ENCODE measurements around the gene PSME4. TPM values are rescaled to one million over a fixed set of nuclear protein-coding genes. Genes with fewer than 3 reads are reported as not detected.

The PSME4 gene
- total and polyA plus RNA-seq, 4 donors: 15.4 to 52.8 (median 28.4) TPM

DNA sequence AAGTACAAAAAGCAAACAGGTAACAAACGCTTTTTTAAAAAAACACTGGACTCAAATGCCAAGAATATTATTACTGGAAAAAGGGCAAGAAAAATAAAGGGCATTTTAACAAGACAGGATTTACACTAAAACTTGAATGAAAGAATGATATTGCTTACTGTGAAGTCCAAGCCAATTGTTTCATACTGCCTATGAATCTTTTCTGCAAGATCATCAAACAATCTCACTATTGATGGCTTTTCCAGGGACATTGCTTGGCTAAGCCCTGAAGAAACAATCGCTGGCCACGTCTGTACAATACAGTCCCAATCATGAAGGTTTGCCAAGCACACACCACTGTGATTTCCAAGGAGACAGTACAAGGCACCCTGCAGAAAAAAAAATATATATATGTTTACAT lies 69.6 kb downstream of the PSME4 start (continued):
- no peak for TF ChIP-seq REST (IDR thresholded peaks at IDR 0.05)
- TF ChIP-seq JUND (IDR thresholded peaks at IDR 0.05): no peak
- no peak for TF ChIP-seq ATF3 (IDR thresholded peaks at IDR 0.05)
- TF ChIP-seq HNF4G (IDR thresholded peaks at IDR 0.05): no peak
- TF ChIP-seq HNF4A (conservative IDR thresholded peaks at IDR 0.05): no peak
- no peak for TF ChIP-seq EGR1 (IDR thresholded peaks at IDR 0.05; ENCODE audit: low read depth in 2 of 2)
- no peak for TF ChIP-seq RAD21 (IDR thresholded peaks at IDR 0.05)

DNA sequence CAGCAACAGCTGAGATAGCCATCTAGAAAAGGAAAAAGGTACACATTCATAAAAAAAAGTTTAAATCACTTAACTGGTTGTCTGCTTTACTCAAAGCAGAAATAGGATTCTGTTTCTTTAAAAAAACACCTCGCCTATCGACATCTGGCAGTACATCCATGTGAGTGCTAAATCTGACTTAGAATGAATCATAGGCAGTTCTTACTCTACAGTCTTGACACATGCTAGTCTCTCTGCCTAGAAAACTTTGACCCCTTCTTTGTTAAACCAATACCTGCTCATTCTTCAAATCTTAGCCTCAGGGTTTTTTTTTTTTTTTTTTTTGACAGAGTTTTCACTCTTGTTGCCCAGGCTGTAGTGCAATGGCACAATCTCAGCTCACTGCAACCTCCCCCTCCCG lies 73.9 kb downstream of the PSME4 start:
- H3K4me1 ChIP-seq (ENCODE audit: control insufficient read depth in 4 of 4, insufficient read depth in 4 of 4, low read length in 3 of 4): no peaks in the 10 kb centered on the region
- no peak overlapping the region for H3K9ac ChIP-seq (ENCODE audit: low read depth in 1 of 2, low read length in 2 of 2)
- no peak for DNase-seq (ENCODE audit: low spot score)
- no peaks in the 10 kb centered on the region for H3K9me3 ChIP-seq (ENCODE audit: control insufficient read depth in 4 of 4, low read length in 3 of 4)
- no peaks in the 10 kb centered on the region for H3K27me3 ChIP-seq (ENCODE audit: control insufficient read depth in 4 of 4, insufficient read depth in 4 of 4, low read length in 3 of 4)
- TF ChIP-seq MAX (IDR thresholded peaks at IDR 0.05): no peak
- TF ChIP-seq HNF4G (IDR thresholded peaks at IDR 0.05): no peak
- no peak for TF ChIP-seq RXRA (IDR thresholded peaks at IDR 0.05)
- TF ChIP-seq EGR1 (IDR thresholded peaks at IDR 0.05; ENCODE audit: low read depth in 2 of 2): no peak
- TF ChIP-seq ATF3 (IDR thresholded peaks at IDR 0.05): no peak
- TF ChIP-seq RAD21 (IDR thresholded peaks at IDR 0.05): no peak
- TF ChIP-seq FOXA1 (IDR thresholded peaks at IDR 0.05): no peak
- no peak for TF ChIP-seq FOXA2 (IDR thresholded peaks at IDR 0.05)
- no peak for TF ChIP-seq SP1 (IDR thresholded peaks at IDR 0.05)
- TF ChIP-seq GABPA (IDR thresholded peaks at IDR 0.05 in 1 of 2, conservative IDR thresholded peaks at IDR 0.05 in 1 of 2): no peak
- TF ChIP-seq, protein P1, sequence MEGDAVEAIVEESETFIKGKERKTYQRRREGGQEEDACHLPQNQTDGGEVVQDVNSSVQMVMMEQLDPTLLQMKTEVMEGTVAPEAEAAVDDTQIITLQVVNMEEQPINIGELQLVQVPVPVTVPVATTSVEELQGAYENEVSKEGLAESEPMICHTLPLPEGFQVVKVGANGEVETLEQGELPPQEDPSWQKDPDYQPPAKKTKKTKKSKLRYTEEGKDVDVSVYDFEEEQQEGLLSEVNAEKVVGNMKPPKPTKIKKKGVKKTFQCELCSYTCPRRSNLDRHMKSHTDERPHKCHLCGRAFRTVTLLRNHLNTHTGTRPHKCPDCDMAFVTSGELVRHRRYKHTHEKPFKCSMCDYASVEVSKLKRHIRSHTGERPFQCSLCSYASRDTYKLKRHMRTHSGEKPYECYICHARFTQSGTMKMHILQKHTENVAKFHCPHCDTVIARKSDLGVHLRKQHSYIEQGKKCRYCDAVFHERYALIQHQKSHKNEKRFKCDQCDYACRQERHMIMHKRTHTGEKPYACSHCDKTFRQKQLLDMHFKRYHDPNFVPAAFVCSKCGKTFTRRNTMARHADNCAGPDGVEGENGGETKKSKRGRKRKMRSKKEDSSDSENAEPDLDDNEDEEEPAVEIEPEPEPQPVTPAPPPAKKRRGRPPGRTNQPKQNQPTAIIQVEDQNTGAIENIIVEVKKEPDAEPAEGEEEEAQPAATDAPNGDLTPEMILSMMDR (IDR thresholded peaks at IDR 0.05; ENCODE audit: low read depth, low read length, missing input control): no peak
- no peak for TF ChIP-seq HNF4A (conservative IDR thresholded peaks at IDR 0.05)
- 74% methylated on average over 3 of the region's 3 CpGs for WGBS
- H3K36me3 ChIP-seq (ENCODE audit: control insufficient read depth in 4 of 4, insufficient read depth in 3 of 4, low read depth in 1 of 4, low read length in 3 of 4): peaks cover 3 to 71% (median 56%) of the 10 kb centered on the region in 4 donors
- no peak overlapping the region for H3K4me3 ChIP-seq (ENCODE audit: low read depth in 1 of 3, low read length in 3 of 3)
- no peak overlapping the region for H3K27ac ChIP-seq (ENCODE audit: low read depth in 1 of 2, low read length in 2 of 2)

Data from liver (tissue), 9 donors.